Caco-2 (cell line): ENCODE results near the gene CSRP2. TPM values are rescaled to one million over a fixed set of nuclear protein-coding genes. Genes with fewer than 3 reads are reported as not detected.

ENCODE experiments used
- BruUV-seq: library from RNA; stranded (reverse); fragments of 400-500 nt; replicated peaks from 2 replicates; lab custom pipeline; 2021; lab: Mats Ljungman, UMichigan
- CTCF ChIA-PET: fragments of 300-600 bp; sonication (Branson Sonifier 250); formaldehyde crosslinking; loops from one replicate; lab custom pipeline; 2022; ENCODE audit warnings: antibody characterized with exemption; lab: Charles Lee
- POLR2A ChIA-PET: fragments of 300-600 bp; sonication (Branson Sonifier 250); formaldehyde crosslinking; loops from one replicate; lab custom pipeline; 2022; ENCODE audit warnings: antibody characterized with exemption; lab: Charles Lee
- DNase-seq, 2 experiments: peaks; one replicate each; pipeline versions ENCODE4 v3.0.0 to v3.0.0-alpha.2; 2020 to 2022
- H3K27me3 ChIP-seq: replicated peaks from 2 replicates; pipeline ENCODE4 v1.6.0; 2011; ENCODE audit warnings: low read length; ENCODE audit not compliant: control insufficient read depth, insufficient read depth
- H3K36me3 ChIP-seq: 2 replicates; pipeline ENCODE4 v1.5.1; 2011; ENCODE audit warnings: low read length; ENCODE audit not compliant: control insufficient read depth, insufficient read depth
- H3K4me1 ChIP-seq: fragments of 250-450 bp; sonication (Bioruptor Pico); 2 replicates; pipeline ENCODE4 v1.5.1; 2020; ENCODE audit warnings: mild to moderate bottlenecking
- H3K4me3 ChIP-seq: 2 replicates; pipeline ENCODE4 v1.5.1; 2011; ENCODE audit warnings: low read depth, mild to moderate bottlenecking, control low read depth, low read length
- H3K9me3 ChIP-seq: fragments of 250-450 bp; sonication (Bioruptor Pico); 2 replicates; pipeline ENCODE4 v1.5.1; 2020; ENCODE audit warnings: mild to moderate bottlenecking, moderate library complexity
- H3K27ac Mint-ChIP-seq: one replicate; pipeline ENCODE4 v1.8.0; 2022; ENCODE audit warnings: mixed read lengths; ENCODE audit not compliant: unreplicated experiment
- H3K27me3 Mint-ChIP-seq: one replicate; pipeline ENCODE4 v1.8.0; 2022; ENCODE audit warnings: mixed read lengths; ENCODE audit not compliant: insufficient read depth, unreplicated experiment
- H3K36me3 Mint-ChIP-seq: one replicate; pipeline ENCODE4 v1.8.0; 2022; ENCODE audit warnings: mild to moderate bottlenecking, mixed read lengths; ENCODE audit not compliant: insufficient read depth, unreplicated experiment
- H3K4me1 Mint-ChIP-seq: one replicate; pipeline ENCODE4 v1.8.0; 2022; ENCODE audit warnings: low read depth, mixed read lengths; ENCODE audit not compliant: unreplicated experiment
- H3K4me3 Mint-ChIP-seq: one replicate; pipeline ENCODE4 v1.8.0; 2022; ENCODE audit warnings: mild to moderate bottlenecking, moderate library complexity, mixed read lengths; ENCODE audit not compliant: unreplicated experiment
- H3K9me3 Mint-ChIP-seq: one replicate; pipeline ENCODE4 v1.8.0; 2022; ENCODE audit warnings: mixed read lengths; ENCODE audit not compliant: unreplicated experiment
- CTCF ChIP-seq, 2 experiments: fragments of 200-600 bp in 1 of 2; IDR thresholded peaks; 1 replicate in 1 of 2; 2 replicates in 1 of 2; pipeline versions ENCODE4 v1.5.1 to v1.8.0; 2011 to 2022; ENCODE audit warnings: antibody characterized with exemption in 1 of 2, control low read depth in 1 of 2, inconsistent platforms in 1 of 2, low read depth in 1 of 2, low read length in 1 of 2, mild to moderate bottlenecking in 1 of 2, moderate library complexity in 1 of 2; ENCODE audit not compliant: insufficient read depth in 1 of 2, severe bottlenecking in 1 of 2, unreplicated experiment in 1 of 2
- intact Hi-C: fragments of 100-400 bp; cut with micrococcal nuclease; formaldehyde crosslinking; loops from one replicate; pipeline ENCODE4 v1.10.0; 2022; ENCODE audit not compliant: unreplicated experiment
- total RNA-seq: library from RNA; stranded (reverse); gene quantifications from 2 replicates; pipeline ENCODE4 v1.2.3, GENCODE V29; 2022

The CSRP2 gene
- total RNA-seq, 1 experiment from 2014 or later: 27.9 TPM

GRCh38 chr12:76899522-76899921 is 20.7 kb upstream of the CSRP2 start:
- Histone ChIP-seq H3K36me3 (no peaks in the 10 kb centered on the region), H3K9me3 (no peaks in the 10 kb centered on the region; the same call in 1 of the 2 replicates), H3K27me3 (no peaks in the 10 kb centered on the region), H3K4me3 (no peak overlapping the region), H3K4me1 (no peaks in the 10 kb centered on the region)
- ChIA-PET POLR2A (no interaction called here), CTCF (no interaction called here)
- intact Hi-C loops: no loop called here
- no peak for DNase-seq
- Mint-ChIP-seq H3K27ac (no peak overlapping the region), H3K4me3 (no peak overlapping the region), H3K27me3 (no peaks in the 10 kb centered on the region), H3K36me3 (no peaks in the 10 kb centered on the region), H3K9me3 (no peaks in the 10 kb centered on the region), H3K4me1 (no peaks in the 10 kb centered on the region)
- BruUV-seq: no TSS peak
- TF ChIP-seq CTCF (IDR thresholded peaks at IDR 0.05; ENCODE audit: insufficient read depth in 1 of 2, low read depth in 1 of 2, low read length in 1 of 2, severe bottlenecking in 1 of 2, unreplicated experiment in 1 of 2): no peak

- H3K36me3 Mint-ChIP-seq: no peaks in the 10 kb centered on the region
- Histone ChIP-seq H3K36me3 (no peaks in the 10 kb centered on the region), H3K4me1 (no peaks in the 10 kb centered on the region), H3K9me3 (no peaks in the 10 kb centered on the region; the same call in 1 of the 2 replicates), H3K4me3 (no peak overlapping the region), H3K27me3 (no peaks in the 10 kb centered on the region)
- BruUV-seq: no TSS peak
- no peaks in the 10 kb centered on the region for H3K9me3 Mint-ChIP-seq
- H3K27ac Mint-ChIP-seq: no peak overlapping the region
- ChIA-PET CTCF (no interaction called here), POLR2A (no interaction called here)
- no peak for TF ChIP-seq CTCF (IDR thresholded peaks at IDR 0.05; ENCODE audit: insufficient read depth in 1 of 2, low read depth in 1 of 2, low read length in 1 of 2, severe bottlenecking in 1 of 2, unreplicated experiment in 1 of 2)
- H3K4me1 Mint-ChIP-seq: no peaks in the 10 kb centered on the region
- H3K4me3 Mint-ChIP-seq: no peak overlapping the region
- H3K27me3 Mint-ChIP-seq: no peaks in the 10 kb centered on the region
- intact Hi-C loops: no loop called here
- no peak for DNase-seq
Measured at GRCh38 chr12:76898442-76898841, 19.6 kb upstream of the CSRP2 start.

GRCh38 chr12:76896274-76896673 is 17.5 kb upstream of the CSRP2 start:
- no peak overlapping the region for H3K27ac Mint-ChIP-seq
- Histone ChIP-seq H3K4me1 (no peaks in the 10 kb centered on the region), H3K4me3 (no peak overlapping the region), H3K9me3 (no peaks in the 10 kb centered on the region; the same call in 1 of the 2 replicates), H3K27me3 (no peaks in the 10 kb centered on the region), H3K36me3 (no peaks in the 10 kb centered on the region)
- H3K27me3 Mint-ChIP-seq: no peaks in the 10 kb centered on the region
- no peaks in the 10 kb centered on the region for H3K36me3 Mint-ChIP-seq
- intact Hi-C loops: no loop called here
- no peak for DNase-seq
- POLR2A ChIA-PET: no interaction called here
- H3K9me3 Mint-ChIP-seq: no peaks in the 10 kb centered on the region
- CTCF ChIA-PET: no interaction called here
- TF ChIP-seq CTCF (IDR thresholded peaks at IDR 0.05; ENCODE audit: insufficient read depth in 1 of 2, low read depth in 1 of 2, low read length in 1 of 2, severe bottlenecking in 1 of 2, unreplicated experiment in 1 of 2): no peak
- H3K4me3 Mint-ChIP-seq: no peak overlapping the region
- H3K4me1 Mint-ChIP-seq: no peaks in the 10 kb centered on the region
- BruUV-seq: no TSS peak
